WTC11 (cell line): ENCODE results near the gene CIART. TPM values are rescaled to one million over a fixed set of nuclear protein-coding genes. Genes with fewer than 3 reads are reported as not detected.

ENCODE experiments used
- ATF1 ChIP-seq: sonication (generic); formaldehyde crosslinking; IDR thresholded peaks from 2 replicates; pipeline ENCODE4 v1.8.1; 2023; ENCODE audit warnings: mild to moderate bottlenecking, moderate library complexity, missing genetic modification reagents
- ATF2 ChIP-seq: sonication (generic); formaldehyde crosslinking; IDR thresholded peaks from 2 replicates; pipeline ENCODE4 v1.8.1; 2022; ENCODE audit warnings: low read depth, missing genetic modification reagents, borderline replicate concordance
- ATF6 ChIP-seq: sonication (generic); formaldehyde crosslinking; IDR thresholded peaks from 2 replicates; pipeline ENCODE4 v1.8.1; 2023; ENCODE audit warnings: mild to moderate bottlenecking, missing genetic modification reagents
- CTCF ChIP-seq: fragments of 200-600 bp; IDR thresholded peaks from 2 replicates; pipeline ENCODE4 v1.8.0; 2022; ENCODE audit warnings: antibody characterized with exemption
- EMX1 ChIP-seq: fragments of 250-450 bp; sonication (Bioruptor Pico); IDR thresholded peaks from 2 replicates; pipeline ENCODE4 v1.8.0; 2021; ENCODE audit warnings: mild to moderate bottlenecking
- FOXJ3 ChIP-seq: sonication (generic); formaldehyde crosslinking; IDR thresholded peaks from 2 replicates; pipeline ENCODE4 v1.9.0; 2021; ENCODE audit warnings: missing genetic modification reagents, mild to moderate bottlenecking, borderline replicate concordance
- GTF2I ChIP-seq: fragments of 250-450 bp; sonication (Bioruptor Pico); conservative IDR thresholded peaks from 2 replicates; pipeline ENCODE4 v1.4.0; 2021; ENCODE audit warnings: mild to moderate bottlenecking
- JAZF1 ChIP-seq: fragments of 250-450 bp; sonication (Bioruptor Pico); IDR thresholded peaks from 2 replicates; pipeline ENCODE4 v1.9.0; 2021; ENCODE audit warnings: moderate library complexity, mild to moderate bottlenecking, inconsistent platforms
- JUN ChIP-seq: sonication (generic); formaldehyde crosslinking; IDR thresholded peaks from 2 replicates; pipeline ENCODE4 v1.8.0; 2023; ENCODE audit warnings: mild to moderate bottlenecking, missing genetic modification reagents
- KAT7 ChIP-seq: sonication (generic); formaldehyde crosslinking; IDR thresholded peaks from 2 replicates; pipeline ENCODE4 v1.8.1; 2023; ENCODE audit warnings: missing genetic modification reagents, mild to moderate bottlenecking, borderline replicate concordance
- MAX ChIP-seq: sonication (generic); formaldehyde crosslinking; IDR thresholded peaks from 2 replicates; pipeline ENCODE4 v1.8.0; 2022; ENCODE audit warnings: mild to moderate bottlenecking, missing genetic modification reagents
- MLX ChIP-seq: sonication (generic); formaldehyde crosslinking; IDR thresholded peaks from 2 replicates; pipeline ENCODE4 v1.8.1; 2023; ENCODE audit warnings: mild to moderate bottlenecking, missing genetic modification reagents, moderate library complexity
- NFATC4 ChIP-seq: fragments of 250-450 bp; sonication (Bioruptor Pico); IDR thresholded peaks from 2 replicates; pipeline ENCODE4 v1.9.0; 2021; ENCODE audit warnings: mild to moderate bottlenecking
- NFE2L1 ChIP-seq: sonication (generic); formaldehyde crosslinking; IDR thresholded peaks from 2 replicates; pipeline ENCODE4 v1.8.1; 2023; ENCODE audit warnings: missing genetic modification reagents
- PREB ChIP-seq: sonication (generic); formaldehyde crosslinking; IDR thresholded peaks from 2 replicates; pipeline ENCODE4 v1.8.1; 2022; ENCODE audit warnings: mild to moderate bottlenecking, missing genetic modification reagents, moderate library complexity, borderline replicate concordance
- RELA ChIP-seq: sonication (generic); formaldehyde crosslinking; IDR thresholded peaks from 2 replicates; pipeline ENCODE4 v1.8.1; 2022; ENCODE audit warnings: missing genetic modification reagents, mild to moderate bottlenecking, borderline replicate concordance
- SP1 ChIP-seq: sonication (generic); formaldehyde crosslinking; conservative IDR thresholded peaks from 2 replicates; pipeline ENCODE4 v1.8.1; 2022; ENCODE audit warnings: missing genetic modification reagents
- TCF7 ChIP-seq: sonication (generic); formaldehyde crosslinking; IDR thresholded peaks from 2 replicates; pipeline ENCODE4 v1.8.0; 2022; ENCODE audit warnings: mild to moderate bottlenecking, low read depth, missing genetic modification reagents, moderate library complexity
- USF1 ChIP-seq: sonication (generic); formaldehyde crosslinking; IDR thresholded peaks from 2 replicates; pipeline ENCODE4 v1.8.0; 2022; ENCODE audit warnings: mild to moderate bottlenecking, missing genetic modification reagents
- USF2 ChIP-seq: sonication (generic); formaldehyde crosslinking; IDR thresholded peaks from 2 replicates; pipeline ENCODE4 v1.8.1; 2023; ENCODE audit warnings: mild to moderate bottlenecking, missing genetic modification reagents, moderate library complexity
- ZBTB21 ChIP-seq: sonication (generic); formaldehyde crosslinking; IDR thresholded peaks from 2 replicates; pipeline ENCODE4 v1.8.1; 2023; ENCODE audit warnings: mild to moderate bottlenecking, missing genetic modification reagents, borderline replicate concordance
- ZMAT4 ChIP-seq: fragments of 250-450 bp; sonication (Bioruptor Pico); IDR thresholded peaks from 2 replicates; pipeline ENCODE4 v1.9.0; 2021; ENCODE audit warnings: mild to moderate bottlenecking
- ZNF263 ChIP-seq: sonication (generic); formaldehyde crosslinking; IDR thresholded peaks from 2 replicates; pipeline ENCODE4 v1.8.1; 2022; ENCODE audit warnings: low read depth, mild to moderate bottlenecking, moderate library complexity, missing genetic modification reagents
- ZNF416 ChIP-seq: fragments of 250-450 bp; sonication (Bioruptor Pico); IDR thresholded peaks from 2 replicates; pipeline ENCODE4 v1.9.0; 2021; ENCODE audit warnings: mild to moderate bottlenecking, inconsistent platforms
- ZSCAN18 ChIP-seq: fragments of 250-450 bp; sonication (Bioruptor Pico); IDR thresholded peaks from 2 replicates; pipeline ENCODE4 v2.1.2; 2022; ENCODE audit warnings: mild to moderate bottlenecking, moderate library complexity
- total RNA-seq: library from RNA; stranded (reverse); gene quantifications from 3 replicates; pipeline ENCODE4 v1.2.3, GENCODE V29; 2021

CIART gene
- total RNA-seq, 1 experiment from 2014 or later, result 7.8 TPM

- TF ChIP-seq JUN (CRISPR knock-in tag) (no peak), RELA (CRISPR knock-in tag) (no peak), ATF2 (no peak), USF2 (peak; percentile 21; the same call in 1 of the 2 replicates), NFATC4 (CRISPR knock-in tag) (no peak), NFE2L1 (no peak), ATF1 (CRISPR knock-in tag) (no peak), FOXJ3 (CRISPR knock-in tag) (no peak), TCF7 (CRISPR knock-in tag) (no peak), MAX (CRISPR knock-in tag) (peak; percentile 61; the same call in 1 of the 2 replicates), ZSCAN18 (CRISPR knock-in tag) (no peak), JAZF1 (CRISPR knock-in tag) (no peak), GTF2I (CRISPR knock-in tag) (no peak), SP1 (CRISPR knock-in tag) (peak; percentile 95), KAT7 (CRISPR knock-in tag) (0 out of 2 replicates have a peak, but pooled peaks have one; percentile 20), ATF6 (no peak), ZNF416 (no peak), ZBTB21 (CRISPR knock-in tag) (no peak), USF1 (CRISPR knock-in tag) (no peak), EMX1 (CRISPR knock-in tag) (no peak), CTCF (no peak), ZNF263 (CRISPR knock-in tag) (no peak), MLX (CRISPR knock-in tag) (no peak), PREB (CRISPR knock-in tag) (no peak), ZMAT4 (no peak)
These were observed 13.5 kb upstream of the CIART start, which contains the start of gene APH1A (continued) for GRCh38 chr1:150268705-150269403.
